Esophagus squamous epithelium (tissue), 4 donors: ENCODE results near the gene KCNH1.

Experiments
- POLR2A ChIP-seq, 4 donors: fragments of 450-650 bp; IDR thresholded peaks; one replicate each; pipeline ENCODE4 v1.6.1; 2017; ENCODE audit warnings: antibody characterized with exemption in 4 of 4, mild to moderate bottlenecking in 4 of 4, moderate library complexity in 3 of 4
- TF ChIP-seq, protein P1 (sequence below), 6 experiments: fragments of 450-650 bp in 4 of 6; fragments of 200-600 bp in 2 of 6; sonication (generic) in 2 of 6; IDR thresholded peaks; one replicate each; pipeline ENCODE4 v1.5.1; 2016 to 2019; ENCODE audit warnings: antibody characterized with exemption in 6 of 6, mild to moderate bottlenecking in 4 of 6, moderate library complexity in 4 of 6

DNA sequence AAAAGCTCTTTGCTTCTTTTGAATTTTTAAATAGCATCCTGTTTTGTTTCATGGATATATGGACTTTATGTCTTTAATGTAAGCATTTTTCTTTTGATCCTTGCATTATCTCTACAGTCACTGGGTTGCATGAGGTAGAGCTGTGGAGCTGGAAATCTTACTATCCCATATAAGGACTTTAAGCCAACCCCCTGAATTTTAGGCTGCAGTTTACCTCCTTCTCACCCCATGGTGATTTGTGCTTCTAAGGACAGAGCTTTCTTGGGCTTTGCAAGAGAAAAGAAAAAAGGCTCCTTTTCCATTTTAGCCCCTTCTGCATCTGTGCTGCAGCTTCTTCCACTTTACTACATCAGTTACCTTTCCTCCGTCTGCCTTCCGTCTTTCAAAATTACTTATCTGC is 431.4 kb downstream of the KCNH1 start:
- TF ChIP-seq, protein P1, sequence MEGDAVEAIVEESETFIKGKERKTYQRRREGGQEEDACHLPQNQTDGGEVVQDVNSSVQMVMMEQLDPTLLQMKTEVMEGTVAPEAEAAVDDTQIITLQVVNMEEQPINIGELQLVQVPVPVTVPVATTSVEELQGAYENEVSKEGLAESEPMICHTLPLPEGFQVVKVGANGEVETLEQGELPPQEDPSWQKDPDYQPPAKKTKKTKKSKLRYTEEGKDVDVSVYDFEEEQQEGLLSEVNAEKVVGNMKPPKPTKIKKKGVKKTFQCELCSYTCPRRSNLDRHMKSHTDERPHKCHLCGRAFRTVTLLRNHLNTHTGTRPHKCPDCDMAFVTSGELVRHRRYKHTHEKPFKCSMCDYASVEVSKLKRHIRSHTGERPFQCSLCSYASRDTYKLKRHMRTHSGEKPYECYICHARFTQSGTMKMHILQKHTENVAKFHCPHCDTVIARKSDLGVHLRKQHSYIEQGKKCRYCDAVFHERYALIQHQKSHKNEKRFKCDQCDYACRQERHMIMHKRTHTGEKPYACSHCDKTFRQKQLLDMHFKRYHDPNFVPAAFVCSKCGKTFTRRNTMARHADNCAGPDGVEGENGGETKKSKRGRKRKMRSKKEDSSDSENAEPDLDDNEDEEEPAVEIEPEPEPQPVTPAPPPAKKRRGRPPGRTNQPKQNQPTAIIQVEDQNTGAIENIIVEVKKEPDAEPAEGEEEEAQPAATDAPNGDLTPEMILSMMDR (IDR thresholded peaks at IDR 0.05): no peak
- no peak for TF ChIP-seq POLR2A (IDR thresholded peaks at IDR 0.05)
